Spleen (tissue), 7 donors: ENCODE data around the gene TTLL5.

Experiments used
- POLR2A ChIP-seq, 3 donors: fragments of 450-650 bp; IDR thresholded peaks; one replicate each; pipeline ENCODE4 v1.5.1; 2017; ENCODE audit warnings: antibody characterized with exemption in 3 of 3, mild to moderate bottlenecking in 1 of 3
- TF ChIP-seq, protein P1 (sequence below), 11 experiments: fragments of 200-600 bp in 7 of 11; fragments of 450-650 bp in 4 of 11; sonication (generic) in 4 of 11; IDR thresholded peaks in 8 of 11; conservative IDR thresholded peaks in 3 of 11; 1 replicate in 7 of 11; 2 replicates in 4 of 11; pipeline versions ENCODE4 v1.4.0 to v1.8.0; 2016 to 2021; ENCODE audit warnings: antibody characterized with exemption in 11 of 11, inconsistent platforms in 4 of 11, mild to moderate bottlenecking in 1 of 11
- donor health status: DM: no; HTN: no; CAD: no; lungs with moderate emphysema.
- donor health status: DM: no; HTN: no; CAD: no.
- donor health status: DM: no; HTN: no; CAD: no.

DNA sequence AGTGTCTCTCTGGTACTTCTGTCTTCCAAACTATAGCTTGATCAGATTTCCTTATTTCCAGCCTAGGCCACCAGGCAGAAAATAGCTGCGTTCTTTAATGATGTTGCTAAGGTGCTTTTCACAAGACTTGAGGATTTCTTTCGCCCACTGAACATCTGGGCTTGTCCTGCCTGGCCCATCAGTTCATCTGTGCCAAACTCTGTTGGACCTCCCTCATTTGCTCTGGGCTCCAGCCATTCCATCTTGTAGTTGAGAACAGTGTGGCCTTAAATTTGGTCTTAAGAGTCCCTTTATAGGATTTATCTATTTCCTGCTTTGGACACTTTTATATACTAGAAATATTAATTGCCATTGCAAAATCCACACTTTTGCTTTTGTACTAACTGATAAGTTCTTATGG, 109.6 kb downstream of the TTLL5 start:
- TF ChIP-seq, protein P1, sequence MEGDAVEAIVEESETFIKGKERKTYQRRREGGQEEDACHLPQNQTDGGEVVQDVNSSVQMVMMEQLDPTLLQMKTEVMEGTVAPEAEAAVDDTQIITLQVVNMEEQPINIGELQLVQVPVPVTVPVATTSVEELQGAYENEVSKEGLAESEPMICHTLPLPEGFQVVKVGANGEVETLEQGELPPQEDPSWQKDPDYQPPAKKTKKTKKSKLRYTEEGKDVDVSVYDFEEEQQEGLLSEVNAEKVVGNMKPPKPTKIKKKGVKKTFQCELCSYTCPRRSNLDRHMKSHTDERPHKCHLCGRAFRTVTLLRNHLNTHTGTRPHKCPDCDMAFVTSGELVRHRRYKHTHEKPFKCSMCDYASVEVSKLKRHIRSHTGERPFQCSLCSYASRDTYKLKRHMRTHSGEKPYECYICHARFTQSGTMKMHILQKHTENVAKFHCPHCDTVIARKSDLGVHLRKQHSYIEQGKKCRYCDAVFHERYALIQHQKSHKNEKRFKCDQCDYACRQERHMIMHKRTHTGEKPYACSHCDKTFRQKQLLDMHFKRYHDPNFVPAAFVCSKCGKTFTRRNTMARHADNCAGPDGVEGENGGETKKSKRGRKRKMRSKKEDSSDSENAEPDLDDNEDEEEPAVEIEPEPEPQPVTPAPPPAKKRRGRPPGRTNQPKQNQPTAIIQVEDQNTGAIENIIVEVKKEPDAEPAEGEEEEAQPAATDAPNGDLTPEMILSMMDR (IDR thresholded peaks at IDR 0.05 in 8 of 11, conservative IDR thresholded peaks at IDR 0.05 in 3 of 11): no peak
- no peak for TF ChIP-seq POLR2A (IDR thresholded peaks at IDR 0.05)
